ENCODE results near the gene SPDEF.

DNA sequence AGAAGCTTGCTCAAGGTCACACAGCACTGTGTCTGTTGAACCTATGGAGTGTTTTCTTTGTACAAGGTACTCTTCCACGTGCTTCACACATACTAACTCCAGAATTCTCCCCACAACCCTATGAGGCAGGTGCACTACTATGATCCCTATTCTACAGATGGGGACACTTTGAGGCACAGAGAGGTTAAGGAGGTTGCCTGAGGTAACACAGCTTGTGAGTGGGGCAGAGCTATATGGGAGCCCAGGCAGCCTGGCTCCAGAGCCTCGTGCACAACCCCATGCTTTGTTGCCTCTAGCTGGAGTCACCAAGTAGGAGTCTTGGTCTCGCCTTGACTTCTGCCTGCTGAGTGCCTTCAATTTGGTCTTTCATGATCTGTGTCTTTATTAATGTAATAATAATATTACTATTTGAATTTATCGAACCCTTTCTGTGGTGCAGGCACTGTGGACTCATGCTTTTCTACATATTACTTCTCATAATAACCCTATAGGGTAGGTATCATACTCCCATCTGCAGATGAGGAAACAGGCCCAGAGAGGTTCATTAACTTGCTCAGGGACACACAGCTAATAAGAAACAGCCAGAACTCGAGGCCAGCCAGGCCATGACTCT lies 13.3 kb upstream of the SPDEF start:
- no peak for TF ChIP-seq TAF1 (IDR thresholded peaks at IDR 0.05; ENCODE audit: low read depth)
- TF ChIP-seq FOXM1 (IDR thresholded peaks at IDR 0.05; ENCODE audit: borderline replicate concordance, low read depth), result no peak
- TF ChIP-seq EGR1 (IDR thresholded peaks at IDR 0.05), result no peak
- TF ChIP-seq CREB1 (IDR thresholded peaks at IDR 0.05; ENCODE audit: low read depth), result no peak
- no peak for TF ChIP-seq CEBPB (IDR thresholded peaks at IDR 0.05)
